GM23338 (cell line): Measurements from ENCODE around the gene FAM153A. TPM values are rescaled to one million over a fixed set of nuclear protein-coding genes. Genes with fewer than 3 reads are reported as not detected.
"Not testable (repeated sequence)": the region's sequence is repeated elsewhere in the genome, so short reads cannot be mapped to it uniquely, and the experiment has no call there.

ENCODE experiments used
- ATAC-seq: fragments of 200-7000 bp; cut with Tn5 transposase; 3 replicates; pipeline ENCODE4 v1.9.1; 2020
- DNase-seq: peaks from one replicate; pipeline ENCODE4 v3.0.0-alpha.2; 2015; ENCODE audit warnings: low spot score
- H2AFZ ChIP-seq: fragments of 200-600 bp; sonication (generic); 2 replicates; pipeline ENCODE4 v1.8.0; 2016; ENCODE audit warnings: antibody characterized with exemption, mild to moderate bottlenecking, moderate library complexity
- H3F3A ChIP-seq: fragments of 200-600 bp; sonication (generic); replicated peaks from 2 replicates; pipeline ENCODE4 v1.8.0; 2017; ENCODE audit warnings: antibody characterized with exemption, mixed run types, low read depth
- H3K27ac ChIP-seq: fragments of 200-600 bp; sonication (generic); 2 replicates; pipeline ENCODE4 v1.6.1; 2016; ENCODE audit warnings: low read depth
- H3K27me3 ChIP-seq: fragments of 200-600 bp; sonication (generic); 2 replicates; pipeline ENCODE4 v1.8.0; 2016; ENCODE audit warnings: mild to moderate bottlenecking, mixed run types, moderate library complexity; ENCODE audit not compliant: insufficient read depth
- H3K36me3 ChIP-seq: fragments of 200-600 bp; sonication (generic); 2 replicates; pipeline ENCODE4 v1.8.0; 2016; ENCODE audit warnings: mild to moderate bottlenecking; ENCODE audit not compliant: insufficient read depth
- H3K4me1 ChIP-seq: fragments of 200-600 bp; sonication (generic); 2 replicates; pipeline ENCODE4 v1.8.0; 2016; ENCODE audit warnings: mild to moderate bottlenecking, moderate library complexity; ENCODE audit not compliant: insufficient read depth
- H3K4me2 ChIP-seq: fragments of 200-600 bp; sonication (generic); 2 replicates; pipeline ENCODE4 v1.7.1; 2017; ENCODE audit warnings: mixed run types
- H3K4me3 ChIP-seq: fragments of 200-600 bp; sonication (generic); 2 replicates; pipeline ENCODE4 v1.6.1; 2016; ENCODE audit warnings: mixed run types
- H3K79me2 ChIP-seq: fragments of 200-600 bp; sonication (generic); replicated peaks from 2 replicates; pipeline ENCODE4 v1.8.0; 2017; ENCODE audit warnings: mild to moderate bottlenecking; ENCODE audit not compliant: insufficient read depth
- H3K9me2 ChIP-seq: fragments of 200-600 bp; sonication (generic); 2 replicates; pipeline ENCODE4 v1.8.0; 2017; ENCODE audit not compliant: insufficient read depth
- H4K20me1 ChIP-seq: fragments of 200-600 bp; sonication (generic); replicated peaks from 2 replicates; pipeline ENCODE4 v1.8.0; 2017; ENCODE audit warnings: mild to moderate bottlenecking; ENCODE audit not compliant: insufficient read depth
- H3K27ac Mint-ChIP-seq: 2 replicates; pipeline ENCODE4 v1.8.0; 2020; ENCODE audit warnings: inconsistent platforms, mild to moderate bottlenecking, moderate library complexity, mixed read lengths
- H3K27me3 Mint-ChIP-seq: 3 replicates; pipeline ENCODE4 v1.8.0; 2022; ENCODE audit warnings: low read depth, mild to moderate bottlenecking, moderate library complexity, mixed read lengths, inconsistent platforms; ENCODE audit not compliant: insufficient read depth, poor library complexity
- H3K36me3 Mint-ChIP-seq: 3 replicates; pipeline ENCODE4 v1.8.0; 2021; ENCODE audit warnings: low read depth, mild to moderate bottlenecking, inconsistent platforms, moderate library complexity, mixed read lengths
- H3K4me1 Mint-ChIP-seq: 3 replicates; pipeline ENCODE4 v1.8.0; 2020; ENCODE audit warnings: mild to moderate bottlenecking, inconsistent platforms, mixed read lengths
- H3K4me3 Mint-ChIP-seq: 3 replicates; pipeline ENCODE4 v1.8.0; 2021; ENCODE audit warnings: moderate library complexity, mild to moderate bottlenecking, inconsistent platforms, mixed read lengths
- H3K9me3 Mint-ChIP-seq: 3 replicates; pipeline ENCODE4 v1.8.0; 2020; ENCODE audit warnings: moderate library complexity, mild to moderate bottlenecking, inconsistent platforms, mixed read lengths
- long read RNA-seq: library from polyadenylated mRNA; unstranded; transcript quantifications from one replicate; pipeline ENCODE4 v2.0.0, GENCODE V29; 2020; ENCODE audit not compliant: unreplicated experiment
- polyA plus RNA-seq: library from polyadenylated mRNA; unstranded; fragments of >200 nt; fragmentation: Nextera tagmentation; extraction: Ambion mirVana; gene quantifications from 2 replicates; pipeline ENCODE4 v1.2.1, GENCODE V29; 2016
- total RNA-seq: library from RNA; depleted of rRNA; stranded (reverse); fragments of >200 nt; shearing (Covaris generic); gene quantifications from 2 replicates; pipeline ENCODE4 v1.2.3, GENCODE V29; 2014; rRNA removed

FAM153A gene
- total RNA-seq (not detected in 2 replicates), polyA plus RNA-seq (not detected in 2 replicates)
- long read RNA-seq = 0 reads

- H3K36me3 Mint-ChIP-seq, H3K4me1 Mint-ChIP-seq, H3K27ac ChIP-seq, H3K9me2 ChIP-seq, H2AFZ ChIP-seq, H3K79me2 ChIP-seq, H3K4me1 ChIP-seq, ATAC-seq, H4K20me1 ChIP-seq, H3K36me3 ChIP-seq, H3K27me3 ChIP-seq, H3K4me3 Mint-ChIP-seq, H3F3A ChIP-seq, H3K27ac Mint-ChIP-seq, H3K4me2 ChIP-seq, H3K4me3 ChIP-seq, H3K27me3 Mint-ChIP-seq, DNase-seq: not testable (repeated sequence)
- peaks cover 12% of the 10 kb centered on the region; the same call in 2 of the 3 replicates for H3K9me3 Mint-ChIP-seq
Observed at GRCh38 chr5:177782792-177783633, at the start of gene FAM153A. Gene FAM153A (minus strand): TSS chr5:177782899.

- ATAC-seq = peak; percentile 87
- not testable (repeated sequence) for H2AFZ ChIP-seq, H4K20me1 ChIP-seq, H3F3A ChIP-seq, H3K27me3 ChIP-seq, H3K79me2 ChIP-seq, H3K36me3 ChIP-seq, H3K4me3 ChIP-seq, H3K9me2 ChIP-seq, H3K27ac ChIP-seq, H3K27ac Mint-ChIP-seq, H3K4me2 ChIP-seq, H3K4me1 Mint-ChIP-seq, H3K9me3 Mint-ChIP-seq, H3K27me3 Mint-ChIP-seq, H3K36me3 Mint-ChIP-seq, H3K4me3 Mint-ChIP-seq, H3K4me1 ChIP-seq
- peak; percentile 3 for DNase-seq
Observed at GRCh38 chr5:177832287-177832686, 49.6 kb upstream of the FAM153A start.

GRCh38 chr5:177826073-177826472 is 43.4 kb upstream of the FAM153A start:
- H3K36me3 ChIP-seq, H3K4me1 ChIP-seq, H3K27ac ChIP-seq, H3K4me1 Mint-ChIP-seq, H3K27me3 Mint-ChIP-seq, H3K4me3 Mint-ChIP-seq, ATAC-seq, H2AFZ ChIP-seq, H4K20me1 ChIP-seq, H3K4me3 ChIP-seq, H3K36me3 Mint-ChIP-seq, H3K9me2 ChIP-seq, H3K27me3 ChIP-seq, H3K9me3 Mint-ChIP-seq, H3F3A ChIP-seq, DNase-seq, H3K27ac Mint-ChIP-seq, H3K4me2 ChIP-seq, H3K79me2 ChIP-seq: not testable (repeated sequence)

- not testable (repeated sequence) for ATAC-seq, H3K4me3 Mint-ChIP-seq, H3K9me3 Mint-ChIP-seq, H3K4me3 ChIP-seq, DNase-seq, H3K27me3 ChIP-seq, H3K27ac ChIP-seq, H3K4me2 ChIP-seq, H3K9me2 ChIP-seq, H3K79me2 ChIP-seq, H3K27me3 Mint-ChIP-seq, H4K20me1 ChIP-seq, H3K27ac Mint-ChIP-seq, H3K36me3 ChIP-seq, H2AFZ ChIP-seq, H3K4me1 ChIP-seq, H3K4me1 Mint-ChIP-seq, H3K36me3 Mint-ChIP-seq, H3F3A ChIP-seq
Observed at GRCh38 chr5:177824776-177825175, 42.1 kb upstream of the FAM153A start.

GRCh38 chr5:177822489-177822888 is 39.8 kb upstream of the FAM153A start:
- ATAC-seq, H2AFZ ChIP-seq, H3K4me2 ChIP-seq, H3F3A ChIP-seq, H4K20me1 ChIP-seq, H3K4me1 ChIP-seq, H3K9me3 Mint-ChIP-seq, H3K27ac ChIP-seq, H3K27ac Mint-ChIP-seq, H3K79me2 ChIP-seq, H3K36me3 Mint-ChIP-seq, H3K36me3 ChIP-seq, H3K4me1 Mint-ChIP-seq, H3K27me3 ChIP-seq, H3K27me3 Mint-ChIP-seq, DNase-seq, H3K4me3 Mint-ChIP-seq, H3K4me3 ChIP-seq, H3K9me2 ChIP-seq: not testable (repeated sequence)

GRCh38 chr5:177819664-177820063 is 37.0 kb upstream of the FAM153A start:
- not testable (repeated sequence) for DNase-seq, H3K79me2 ChIP-seq, H4K20me1 ChIP-seq, H3K4me2 ChIP-seq, H3K4me3 Mint-ChIP-seq, H3K27me3 Mint-ChIP-seq, H3K27ac ChIP-seq, H3K9me3 Mint-ChIP-seq, H3K36me3 ChIP-seq, H3K9me2 ChIP-seq, H2AFZ ChIP-seq, H3K4me3 ChIP-seq, H3F3A ChIP-seq, H3K27me3 ChIP-seq, ATAC-seq, H3K27ac Mint-ChIP-seq, H3K4me1 ChIP-seq, H3K36me3 Mint-ChIP-seq, H3K4me1 Mint-ChIP-seq
